ENCODE results near the gene C19orf38.

DNA sequence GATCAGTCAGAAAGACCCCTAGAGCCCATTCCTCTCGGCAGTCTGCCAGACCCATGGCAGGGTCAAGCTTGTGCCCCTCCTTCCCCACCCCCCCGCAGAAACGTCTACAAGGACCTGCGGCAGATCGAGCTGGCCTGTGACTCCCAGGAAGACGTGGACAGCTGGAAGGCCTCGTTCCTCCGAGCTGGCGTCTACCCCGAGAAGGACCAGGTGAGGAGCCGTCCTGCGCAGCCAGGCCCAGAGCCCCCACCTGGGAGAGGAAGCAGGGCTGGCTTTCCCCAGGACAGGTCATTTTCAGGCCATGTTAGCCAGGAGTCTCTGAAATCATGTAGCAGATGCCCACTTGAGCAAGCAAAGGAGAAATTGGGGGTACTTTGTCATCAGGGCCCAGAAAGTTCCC, 24.5 kb upstream of the C19orf38 start:
- TF ChIP-seq, protein P1, sequence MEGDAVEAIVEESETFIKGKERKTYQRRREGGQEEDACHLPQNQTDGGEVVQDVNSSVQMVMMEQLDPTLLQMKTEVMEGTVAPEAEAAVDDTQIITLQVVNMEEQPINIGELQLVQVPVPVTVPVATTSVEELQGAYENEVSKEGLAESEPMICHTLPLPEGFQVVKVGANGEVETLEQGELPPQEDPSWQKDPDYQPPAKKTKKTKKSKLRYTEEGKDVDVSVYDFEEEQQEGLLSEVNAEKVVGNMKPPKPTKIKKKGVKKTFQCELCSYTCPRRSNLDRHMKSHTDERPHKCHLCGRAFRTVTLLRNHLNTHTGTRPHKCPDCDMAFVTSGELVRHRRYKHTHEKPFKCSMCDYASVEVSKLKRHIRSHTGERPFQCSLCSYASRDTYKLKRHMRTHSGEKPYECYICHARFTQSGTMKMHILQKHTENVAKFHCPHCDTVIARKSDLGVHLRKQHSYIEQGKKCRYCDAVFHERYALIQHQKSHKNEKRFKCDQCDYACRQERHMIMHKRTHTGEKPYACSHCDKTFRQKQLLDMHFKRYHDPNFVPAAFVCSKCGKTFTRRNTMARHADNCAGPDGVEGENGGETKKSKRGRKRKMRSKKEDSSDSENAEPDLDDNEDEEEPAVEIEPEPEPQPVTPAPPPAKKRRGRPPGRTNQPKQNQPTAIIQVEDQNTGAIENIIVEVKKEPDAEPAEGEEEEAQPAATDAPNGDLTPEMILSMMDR (conservative IDR thresholded peaks at IDR 0.05; ENCODE audit: low read depth, low read length), result no peak
- TF ChIP-seq EZH2phosphoT487 (IDR thresholded peaks at IDR 0.05; ENCODE audit: borderline replicate concordance, low read length) (no peak), EZH2 (IDR thresholded peaks at IDR 0.05; ENCODE audit: low read length, unreplicated experiment) (no peak)
